Dendritic cell treated with granulocyte-macrophage colony-stimulating factor and Interleukin-4, amounts not matched to agents 40 ng/mL and 50 ng/mL, for 4 days (primary cell): ENCODE data around the gene SNX30.

Experiments
- H3K27ac Mint-ChIP-seq: one replicate; pipeline ENCODE4 v1.8.0; 2022; ENCODE audit warnings: mild to moderate bottlenecking, mixed read lengths
- H3K27me3 Mint-ChIP-seq: one replicate; pipeline ENCODE4 v1.8.0; 2022; ENCODE audit warnings: mild to moderate bottlenecking, mixed read lengths
- H3K36me3 Mint-ChIP-seq: one replicate; pipeline ENCODE4 v1.8.0; 2022; ENCODE audit warnings: low read depth, mixed read lengths
- H3K4me1 Mint-ChIP-seq: one replicate; pipeline ENCODE4 v1.8.0; 2022; ENCODE audit warnings: low read depth, mixed read lengths
- H3K4me3 Mint-ChIP-seq: one replicate; pipeline ENCODE4 v1.8.0; 2022; ENCODE audit warnings: mild to moderate bottlenecking, moderate library complexity, mixed read lengths
- H3K9me3 Mint-ChIP-seq: one replicate; pipeline ENCODE4 v1.8.0; 2022; ENCODE audit warnings: mixed read lengths
- intact Hi-C: fragments of 100-400 bp; cut with micrococcal nuclease; formaldehyde crosslinking; loops from one replicate; pipeline ENCODE4 v1.15.0; 2022

SNX30 gene

GRCh38 chr9:112912636-112913035, 162.1 kb downstream of the SNX30 start:
- Mint-ChIP-seq H3K9me3 (no peaks in the 10 kb centered on the region), H3K27me3 (peaks cover 10% of the 10 kb centered on the region), H3K36me3 (no peaks in the 10 kb centered on the region), H3K4me1 (no peaks in the 10 kb centered on the region), H3K4me3 (no peak overlapping the region), H3K27ac (no peak overlapping the region)
- intact Hi-C loops = no loop called here

DNA sequence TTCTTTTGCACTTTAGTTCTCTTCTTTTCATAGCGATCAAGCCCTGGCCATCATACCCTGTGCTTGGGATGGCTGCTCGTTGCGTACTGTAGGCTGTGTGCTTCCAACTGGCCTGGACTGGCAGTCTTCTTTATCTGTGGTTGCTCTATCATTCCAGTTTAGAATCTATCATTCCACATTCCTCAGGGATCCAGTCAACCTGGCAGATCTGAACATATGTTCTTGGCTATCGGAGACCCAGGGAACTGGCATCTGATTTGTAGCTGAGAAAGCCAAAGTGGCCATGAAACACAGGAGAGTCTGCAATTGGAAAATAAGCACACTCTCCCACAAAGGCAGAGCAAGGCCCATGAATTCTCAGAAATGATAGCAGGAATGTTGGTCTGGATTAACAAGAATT, 162.8 kb downstream of the SNX30 start:
- H3K27ac Mint-ChIP-seq = no peak overlapping the region

DNA sequence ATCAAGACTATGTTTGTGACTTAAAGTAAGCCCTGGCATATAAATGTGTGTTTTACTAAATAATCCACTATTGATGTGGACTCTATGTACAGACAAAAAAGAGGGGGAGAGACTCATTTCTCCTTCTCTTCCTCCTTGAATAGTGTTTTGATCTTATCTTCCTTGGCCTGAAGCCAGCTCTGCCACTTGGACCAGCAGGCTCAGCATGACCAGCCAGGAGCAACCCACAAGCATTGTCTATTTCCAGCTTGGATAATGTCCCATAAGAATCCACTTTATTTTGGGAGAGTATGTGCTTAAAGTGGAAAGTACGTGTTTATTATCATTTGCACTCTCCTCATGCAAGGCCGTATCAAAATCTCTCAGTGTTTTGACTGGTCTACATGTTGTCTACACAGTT, 164.0 kb downstream of the SNX30 start:
- Mint-ChIP-seq H3K27me3 (peaks cover 10% of the 10 kb centered on the region), H3K36me3 (no peaks in the 10 kb centered on the region), H3K9me3 (no peaks in the 10 kb centered on the region)

More for the DNA sequence above, 162.8 kb downstream of the SNX30 start:
- H3K36me3 Mint-ChIP-seq = no peaks in the 10 kb centered on the region
- no peak overlapping the region for H3K4me3 Mint-ChIP-seq
- H3K27me3 Mint-ChIP-seq = peaks cover 10% of the 10 kb centered on the region
- no peaks in the 10 kb centered on the region for H3K4me1 Mint-ChIP-seq
- intact Hi-C loops = no loop called here
- H3K9me3 Mint-ChIP-seq = no peaks in the 10 kb centered on the region

GRCh38 chr9:112917047-112917986, 166.8 kb downstream of the SNX30 start:
- no peaks in the 10 kb centered on the region for H3K36me3 Mint-ChIP-seq
- no peak overlapping the region for H3K4me3 Mint-ChIP-seq
- peaks cover 7% of the 10 kb centered on the region for H3K27me3 Mint-ChIP-seq
- H3K4me1 Mint-ChIP-seq = no peaks in the 10 kb centered on the region
- intact Hi-C loops = no loop called here
- no peaks in the 10 kb centered on the region for H3K9me3 Mint-ChIP-seq
- H3K27ac Mint-ChIP-seq = no peak overlapping the region

More for the DNA sequence above, 164.0 kb downstream of the SNX30 start:
- H3K27ac Mint-ChIP-seq = no peak overlapping the region
- no peak overlapping the region for H3K4me3 Mint-ChIP-seq
- intact Hi-C loops = no loop called here
- no peaks in the 10 kb centered on the region for H3K4me1 Mint-ChIP-seq

- no peaks in the 10 kb centered on the region for H3K9me3 Mint-ChIP-seq
- no peaks in the 10 kb centered on the region for H3K4me1 Mint-ChIP-seq
- H3K27me3 Mint-ChIP-seq = peaks cover 7% of the 10 kb centered on the region
- no peaks in the 10 kb centered on the region for H3K36me3 Mint-ChIP-seq
- intact Hi-C loops = no loop called here
- no peak overlapping the region for H3K27ac Mint-ChIP-seq
- no peak overlapping the region for H3K4me3 Mint-ChIP-seq
Measured at GRCh38 chr9:112917987-112918362, 167.4 kb downstream of the SNX30 start.

GRCh38 chr9:112921549-112921948, 171.0 kb downstream of the SNX30 start:
- peaks cover 19% of the 10 kb centered on the region for H3K27me3 Mint-ChIP-seq
- intact Hi-C loops = no loop called here
- H3K4me3 Mint-ChIP-seq = no peak overlapping the region
- no peaks in the 10 kb centered on the region for H3K9me3 Mint-ChIP-seq
- H3K27ac Mint-ChIP-seq = no peak overlapping the region
- no peaks in the 10 kb centered on the region for H3K36me3 Mint-ChIP-seq
- H3K4me1 Mint-ChIP-seq = peaks cover 5% of the 10 kb centered on the region
